Measurements from ENCODE around the gene HRC. TPM values are rescaled to one million over a fixed set of nuclear protein-coding genes. Genes with fewer than 3 reads are reported as not detected.
A peak's percentile ranks its signal among the peaks of the same experiment; 100 is the strongest.

The HRC gene
- polyA plus RNA-seq, 1 of the 3 experiments (the other 2 are of a cell fraction), result not detected

DNA sequence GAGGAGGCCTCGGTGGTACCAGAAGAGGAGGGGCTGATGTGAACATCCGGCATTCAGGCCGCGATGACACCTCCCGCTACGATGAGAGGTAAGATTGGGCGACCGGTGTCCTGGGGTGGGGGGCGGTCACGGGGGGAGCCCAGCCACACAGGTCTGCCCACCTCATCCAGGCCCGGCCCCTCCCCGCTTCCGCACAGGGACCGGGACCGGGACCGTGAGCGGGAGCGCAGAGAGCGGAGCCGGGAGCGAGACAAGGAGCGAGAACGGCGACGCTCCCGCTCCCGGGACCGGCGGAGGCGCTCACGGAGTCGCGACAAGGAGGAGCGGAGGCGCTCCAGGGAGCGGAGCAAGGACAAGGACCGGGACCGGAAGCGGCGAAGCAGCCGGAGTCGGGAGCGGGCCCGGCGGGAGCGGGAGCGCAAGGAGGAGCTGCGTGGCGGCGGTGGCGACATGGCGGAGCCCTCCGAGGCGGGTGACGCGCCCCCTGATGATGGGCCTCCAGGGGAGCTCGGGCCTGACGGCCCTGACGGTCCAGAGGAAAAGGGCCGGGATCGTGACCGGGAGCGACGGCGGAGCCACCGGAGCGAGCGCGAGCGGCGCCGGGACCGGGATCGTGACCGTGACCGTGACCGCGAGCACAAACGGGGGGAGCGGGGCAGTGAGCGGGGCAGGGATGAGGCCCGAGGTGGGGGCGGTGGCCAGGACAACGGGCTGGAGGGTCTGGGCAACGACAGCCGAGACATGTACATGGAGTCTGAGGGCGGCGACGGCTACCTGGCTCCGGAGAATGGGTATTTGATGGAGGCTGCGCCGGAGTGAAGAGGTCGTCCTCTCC is 47.4 kb downstream of the HRC start:
- WGBS (ENCODE audit: low lambda C conversion rate), result 98% methylated on average over 93 of the region's 93 CpGs
- ChIA-PET CTCF (interaction anchor here (0.9 to 2.9 kb wide), 7 partner anchors 10 to 91 kb away, joined by 3 to 43 read pairs (median 7); no protein-coding TSS in a partner anchor), POLR2A (no interaction called here)
- Histone ChIP-seq H3K9me3 (no peaks in the 10 kb centered on the region), H3K9ac (no peak overlapping the region), H3F3A (replicated peaks; ENCODE audit: insufficient read depth) (peaks cover 74% of the 10 kb centered on the region), H3K9me2 (no peaks in the 10 kb centered on the region), H3K79me2 (ENCODE audit: insufficient read depth) (peaks cover 24% of the 10 kb centered on the region), H3K4me1 (ENCODE audit: control insufficient read depth in 1 of 2, insufficient read depth in 2 of 2, low read depth in 1 of 2, low read length in 1 of 2) (peaks cover 3 to 13% of the 10 kb centered on the region in 2 experiments; a peak in 2 of 4 replicates), H3K27me3 (ENCODE audit: insufficient read depth) (no peaks in the 10 kb centered on the region), H3K27ac (ENCODE audit: low read depth in 2 of 2, low read length in 1 of 2) (no peak overlapping the region), H3K4me3 (ENCODE audit: low read depth in 2 of 2, low read length in 1 of 2) (no peak overlapping the region), H3K4me2 (no peak overlapping the region), H4K20me1 (ENCODE audit: insufficient read depth) (peaks cover 44% of the 10 kb centered on the region), H3K36me3 (replicated peaks in 1 of 2; ENCODE audit: control insufficient read depth in 1 of 2, insufficient read depth in 2 of 2, low read length in 1 of 2) (peaks cover 31 to 64% of the 10 kb centered on the region in 2 experiments), H2AFZ (ENCODE audit: low read depth) (no peak overlapping the region)
- TF ChIP-seq RAD21 (IDR thresholded peaks at IDR 0.05; ENCODE audit: low read length), result no peak
- TF ChIP-seq, protein P1, sequence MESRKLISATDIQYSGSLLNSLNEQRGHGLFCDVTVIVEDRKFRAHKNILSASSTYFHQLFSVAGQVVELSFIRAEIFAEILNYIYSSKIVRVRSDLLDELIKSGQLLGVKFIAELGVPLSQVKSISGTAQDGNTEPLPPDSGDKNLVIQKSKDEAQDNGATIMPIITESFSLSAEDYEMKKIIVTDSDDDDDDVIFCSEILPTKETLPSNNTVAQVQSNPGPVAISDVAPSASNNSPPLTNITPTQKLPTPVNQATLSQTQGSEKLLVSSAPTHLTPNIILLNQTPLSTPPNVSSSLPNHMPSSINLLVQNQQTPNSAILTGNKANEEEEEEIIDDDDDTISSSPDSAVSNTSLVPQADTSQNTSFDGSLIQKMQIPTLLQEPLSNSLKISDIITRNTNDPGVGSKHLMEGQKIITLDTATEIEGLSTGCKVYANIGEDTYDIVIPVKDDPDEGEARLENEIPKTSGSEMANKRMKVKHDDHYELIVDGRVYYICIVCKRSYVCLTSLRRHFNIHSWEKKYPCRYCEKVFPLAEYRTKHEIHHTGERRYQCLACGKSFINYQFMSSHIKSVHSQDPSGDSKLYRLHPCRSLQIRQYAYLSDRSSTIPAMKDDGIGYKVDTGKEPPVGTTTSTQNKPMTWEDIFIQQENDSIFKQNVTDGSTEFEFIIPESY (IDR thresholded peaks at IDR 0.05; ENCODE audit: borderline replicate concordance, low read depth), result no peak
- DNase-seq, result no peak

DNA sequence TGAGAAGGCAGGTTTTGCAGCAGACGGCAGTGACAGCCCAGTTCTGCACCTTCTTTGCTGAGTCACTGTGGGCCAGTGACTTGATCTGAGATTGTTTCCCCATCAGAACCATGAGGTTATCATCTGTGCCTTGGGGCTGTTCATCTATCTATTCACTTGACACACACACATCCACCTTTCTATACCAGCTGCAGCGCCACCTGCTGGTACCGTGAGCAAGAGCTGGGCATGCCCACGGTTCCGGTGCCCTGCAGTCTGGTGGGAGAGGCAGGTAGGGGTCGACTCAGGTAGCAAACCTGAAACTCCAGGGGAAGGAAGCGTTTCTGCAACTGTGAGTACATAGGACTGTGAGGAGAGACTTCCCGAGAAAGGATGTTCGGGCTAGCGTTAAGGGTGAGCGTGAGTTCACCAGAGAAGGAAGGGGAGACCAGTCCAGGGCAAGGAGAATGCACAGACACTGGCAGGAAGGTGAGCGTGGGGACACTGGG is 48.5 kb downstream of the HRC start:
- no peak overlapping the region for H2AFZ ChIP-seq (ENCODE audit: low read depth)
- no peak overlapping the region for H3K27ac ChIP-seq (ENCODE audit: low read depth in 2 of 2, low read length in 1 of 2)
- H3K27me3 ChIP-seq (ENCODE audit: insufficient read depth), result no peaks in the 10 kb centered on the region
- peaks cover 73% of the 10 kb centered on the region for H3F3A ChIP-seq (replicated peaks; ENCODE audit: insufficient read depth)
- TF ChIP-seq TCF12 (IDR thresholded peaks at IDR 0.05), result no peak
- TF ChIP-seq SMC3 (IDR thresholded peaks at IDR 0.05; ENCODE audit: low read depth, low read length), result peak; percentile 32; the same call in 1 of the 2 replicates
- TF ChIP-seq MEF2A (IDR thresholded peaks at IDR 0.05; ENCODE audit: borderline replicate concordance, low read depth), result no peak
- no peak for TF ChIP-seq POLR2AphosphoS5 (IDR thresholded peaks at IDR 0.05; ENCODE audit: low read depth, low read length)
- peak; percentile 41 for TF ChIP-seq RAD21 (IDR thresholded peaks at IDR 0.05; ENCODE audit: low read length)
- TF ChIP-seq, protein P2, sequence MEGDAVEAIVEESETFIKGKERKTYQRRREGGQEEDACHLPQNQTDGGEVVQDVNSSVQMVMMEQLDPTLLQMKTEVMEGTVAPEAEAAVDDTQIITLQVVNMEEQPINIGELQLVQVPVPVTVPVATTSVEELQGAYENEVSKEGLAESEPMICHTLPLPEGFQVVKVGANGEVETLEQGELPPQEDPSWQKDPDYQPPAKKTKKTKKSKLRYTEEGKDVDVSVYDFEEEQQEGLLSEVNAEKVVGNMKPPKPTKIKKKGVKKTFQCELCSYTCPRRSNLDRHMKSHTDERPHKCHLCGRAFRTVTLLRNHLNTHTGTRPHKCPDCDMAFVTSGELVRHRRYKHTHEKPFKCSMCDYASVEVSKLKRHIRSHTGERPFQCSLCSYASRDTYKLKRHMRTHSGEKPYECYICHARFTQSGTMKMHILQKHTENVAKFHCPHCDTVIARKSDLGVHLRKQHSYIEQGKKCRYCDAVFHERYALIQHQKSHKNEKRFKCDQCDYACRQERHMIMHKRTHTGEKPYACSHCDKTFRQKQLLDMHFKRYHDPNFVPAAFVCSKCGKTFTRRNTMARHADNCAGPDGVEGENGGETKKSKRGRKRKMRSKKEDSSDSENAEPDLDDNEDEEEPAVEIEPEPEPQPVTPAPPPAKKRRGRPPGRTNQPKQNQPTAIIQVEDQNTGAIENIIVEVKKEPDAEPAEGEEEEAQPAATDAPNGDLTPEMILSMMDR (IDR thresholded peaks at IDR 0.05), result peak; percentile 90
- TF ChIP-seq, protein P3, sequence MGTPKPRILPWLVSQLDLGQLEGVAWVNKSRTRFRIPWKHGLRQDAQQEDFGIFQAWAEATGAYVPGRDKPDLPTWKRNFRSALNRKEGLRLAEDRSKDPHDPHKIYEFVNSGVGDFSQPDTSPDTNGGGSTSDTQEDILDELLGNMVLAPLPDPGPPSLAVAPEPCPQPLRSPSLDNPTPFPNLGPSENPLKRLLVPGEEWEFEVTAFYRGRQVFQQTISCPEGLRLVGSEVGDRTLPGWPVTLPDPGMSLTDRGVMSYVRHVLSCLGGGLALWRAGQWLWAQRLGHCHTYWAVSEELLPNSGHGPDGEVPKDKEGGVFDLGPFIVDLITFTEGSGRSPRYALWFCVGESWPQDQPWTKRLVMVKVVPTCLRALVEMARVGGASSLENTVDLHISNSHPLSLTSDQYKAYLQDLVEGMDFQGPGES (IDR thresholded peaks at IDR 0.05; ENCODE audit: low read depth, low read length), result no peak
- no peak for TF ChIP-seq NFIC (IDR thresholded peaks at IDR 0.05; ENCODE audit: borderline replicate concordance)
- TF ChIP-seq EP300 (IDR thresholded peaks at IDR 0.05; ENCODE audit: borderline replicate concordance in 1 of 2, low read depth in 1 of 2, low read length in 1 of 2), result no peak
- TF ChIP-seq, protein P4, sequence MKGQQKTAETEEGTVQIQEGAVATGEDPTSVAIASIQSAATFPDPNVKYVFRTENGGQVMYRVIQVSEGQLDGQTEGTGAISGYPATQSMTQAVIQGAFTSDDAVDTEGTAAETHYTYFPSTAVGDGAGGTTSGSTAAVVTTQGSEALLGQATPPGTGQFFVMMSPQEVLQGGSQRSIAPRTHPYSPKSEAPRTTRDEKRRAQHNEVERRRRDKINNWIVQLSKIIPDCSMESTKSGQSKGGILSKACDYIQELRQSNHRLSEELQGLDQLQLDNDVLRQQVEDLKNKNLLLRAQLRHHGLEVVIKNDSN (IDR thresholded peaks at IDR 0.05; ENCODE audit: borderline replicate concordance, low read depth), result no peak
- TF ChIP-seq MXI1 (IDR thresholded peaks at IDR 0.05; ENCODE audit: low read depth, low read length), result peak; percentile 62; the same call in 1 of the 2 replicates
- peaks cover 53% of the 10 kb centered on the region for H4K20me1 ChIP-seq (ENCODE audit: insufficient read depth)
- H3K9me2 ChIP-seq, result no peaks in the 10 kb centered on the region
- H3K79me2 ChIP-seq (ENCODE audit: insufficient read depth), result peaks cover 24% of the 10 kb centered on the region
- no peak overlapping the region for H3K9ac ChIP-seq
- H3K4me1 ChIP-seq (ENCODE audit: control insufficient read depth in 1 of 2, insufficient read depth in 2 of 2, low read depth in 1 of 2, low read length in 1 of 2), result peaks cover 3 to 13% of the 10 kb centered on the region in 2 experiments; a peak in 2 of 4 replicates
- WGBS (ENCODE audit: low lambda C conversion rate), result 51% methylated on average over 12 of the region's 12 CpGs
- H3K4me2 ChIP-seq, result no peak overlapping the region
- H3K36me3 ChIP-seq (replicated peaks in 1 of 2; ENCODE audit: control insufficient read depth in 1 of 2, insufficient read depth in 2 of 2, low read length in 1 of 2), result peaks cover 29 to 73% of the 10 kb centered on the region in 2 experiments
- CTCF ChIA-PET, result interaction anchor here (0.6 to 2.9 kb wide), 22 partner anchors 8 to 113 kb away, joined by 3 to 43 read pairs (median 5); partner anchors contain the start of genes LIN7B, PPFIA3 and RUVBL2
- DNase-seq, result peak; percentile 80
- no peak overlapping the region; a peak in 1 of 4 replicates for H3K4me3 ChIP-seq (ENCODE audit: low read depth in 2 of 2, low read length in 1 of 2)
- no peaks in the 10 kb centered on the region for H3K9me3 ChIP-seq
- POLR2A ChIA-PET, result interaction anchor here (1.3 kb wide), 1 partner anchor 9 kb away, joined by 4 read pairs; no protein-coding TSS in a partner anchor
